ENCODE measurements around the gene GARIN5B.

DNA sequence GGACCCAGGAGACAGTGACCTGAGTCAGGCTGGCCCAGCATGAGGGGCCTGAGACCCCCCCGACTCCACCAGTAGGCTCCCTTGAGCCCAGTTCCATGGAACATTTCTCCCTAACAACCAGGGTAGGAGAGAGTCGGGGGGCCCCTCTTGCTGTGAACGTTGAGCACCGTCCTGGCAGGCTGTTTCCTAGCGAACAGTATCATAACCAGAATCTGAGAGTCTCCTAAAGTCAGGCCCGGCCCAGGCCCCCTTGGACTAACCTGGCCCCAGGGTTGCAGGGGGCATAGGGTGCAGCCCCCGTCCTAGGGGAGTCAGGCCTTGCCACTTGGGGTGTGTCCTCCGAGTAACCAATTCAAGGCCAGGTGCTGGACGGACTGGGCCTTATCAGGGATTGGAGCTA is 51.7 kb downstream of the GARIN5B start:
- TF ChIP-seq EZH2 (IDR thresholded peaks at IDR 0.05; ENCODE audit: insufficient read depth, poor library complexity, severe bottlenecking) (no peak), EZH2phosphoT487 (IDR thresholded peaks at IDR 0.05; ENCODE audit: insufficient read depth, low read depth) (no peak)
